Measurements from ENCODE around the gene ATP5PF. TPM values are rescaled to one million over a fixed set of nuclear protein-coding genes. Genes with fewer than 3 reads are reported as not detected.

The ATP5PF gene
- polyA plus RNA-seq, 3 donors: 150 to 435 (median 420) TPM

Other genes starting within 250 kb of the ATP5PF start
- 10 to 100 TPM; 23.1 to 26.5 (median 24.1) TPM for gene MRPL39, start 127.4 kb downstream of the ATP5PF start, polyA plus RNA-seq
- gene JAM2, start 95.6 kb downstream of the ATP5PF start, polyA plus RNA-seq: 10 to 100 TPM in 2 of 3 donors, 1 to 10 TPM in 1; 2.1 to 12.8 (median 11.6) TPM
- 10 to 100 TPM in 1 of 3 donors, 1 to 10 TPM in 2; 5.0 to 17.2 (median 8.3) TPM for gene GABPA, start 68 bp upstream of the ATP5PF start, polyA plus RNA-seq

Data from adipose tissue (tissue), 3 donors.